Measurements from ENCODE around the gene SCAF1. TPM values are rescaled to one million over a fixed set of nuclear protein-coding genes. Genes with fewer than 3 reads are reported as not detected.

The SCAF1 gene
- total RNA-seq, 2 experiments from 2014 or later: 78.8 to 79.3 TPM

DNA sequence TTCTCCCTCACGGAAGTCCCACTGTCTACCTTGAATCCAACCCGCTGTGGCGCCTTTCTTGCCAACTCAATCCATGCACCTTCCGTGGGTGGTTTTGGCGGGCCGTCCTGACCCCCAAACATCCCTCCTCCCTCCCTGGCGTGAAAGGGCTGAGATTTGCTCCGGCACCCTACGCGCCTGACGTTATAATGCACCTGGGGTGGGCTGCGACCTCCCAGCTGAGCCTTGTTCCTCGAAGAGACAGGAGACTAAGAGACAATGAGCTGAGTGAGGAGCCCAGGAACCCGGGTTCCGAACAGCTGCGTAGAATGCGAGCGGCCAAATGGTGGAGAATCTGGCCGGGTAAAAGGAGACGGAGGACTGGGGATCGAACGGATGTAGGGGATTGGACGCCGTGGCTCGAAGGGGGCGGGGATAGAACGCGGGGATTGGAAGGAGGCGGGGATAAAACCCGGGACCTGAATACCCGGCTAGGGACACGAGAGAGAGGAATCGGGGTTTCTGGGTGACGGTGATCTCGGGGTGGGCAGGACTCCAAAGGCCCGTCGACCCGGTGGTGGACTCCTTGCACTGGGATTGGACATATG, 48.7 kb downstream of the SCAF1 start, which contains the start of gene CPT1C:
Gene CPT1C, plus strand, starts transcription at position 461 of the 587 bp plus-strand sequence. CDS start 1,137 bp downstream, outside the sequence.
- Mint-ChIP-seq H3K36me3 (peaks cover 1% of the 10 kb centered on the region), H3K4me3 (peak within 1 kb of the TSS; percentile 48), H3K27ac (no peak within 1 kb of the TSS), H3K9me3 (ENCODE audit: low read depth) (no peaks in the 10 kb centered on the region), H3K27me3 (peaks cover 22% of the 10 kb centered on the region), H3K4me1 (peaks cover 21% of the 10 kb centered on the region)
- ATAC-seq (peak; percentile 74), DNase-seq (peak; percentile 61)
- CTCF ChIA-PET: interaction anchor here (1.1 kb wide), 1 partner anchor 14 kb away, joined by 3 read pairs; the partner anchor contains the start of gene PRMT1

GRCh38 chr19:49691243-49692146, 49.5 kb downstream of the SCAF1 start:
- no peak overlapping the region for H3K27ac Mint-ChIP-seq
- CTCF ChIA-PET: no interaction called here
- DNase-seq: no peak
- ATAC-seq: no peak
- no peaks in the 10 kb centered on the region for H3K36me3 Mint-ChIP-seq
- peak overlapping the region; percentile 48 for H3K4me3 Mint-ChIP-seq
- H3K27me3 Mint-ChIP-seq: peaks cover 22% of the 10 kb centered on the region
- peaks cover 21% of the 10 kb centered on the region for H3K4me1 Mint-ChIP-seq
- no peaks in the 10 kb centered on the region for H3K9me3 Mint-ChIP-seq (ENCODE audit: low read depth)

DNA sequence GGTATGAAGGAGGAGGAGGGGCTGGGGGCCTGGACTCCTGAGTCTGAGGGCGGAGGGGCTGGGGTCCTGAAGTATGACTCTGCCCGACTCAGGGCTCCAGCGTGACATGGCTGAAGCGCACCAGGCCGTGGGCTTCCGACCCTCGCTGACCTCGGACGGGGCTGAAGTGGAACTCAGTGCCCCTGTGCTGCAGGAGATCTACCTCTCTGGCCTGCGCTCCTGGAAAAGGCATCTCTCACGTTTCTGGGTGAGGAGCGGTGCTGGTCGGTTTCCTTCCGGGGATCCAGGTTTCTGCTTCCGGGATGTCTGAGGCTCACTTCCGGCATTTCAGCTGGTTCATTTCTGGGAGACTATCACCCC, 50.1 kb downstream of the SCAF1 start:
- Mint-ChIP-seq H3K4me3 (no peak overlapping the region), H3K27me3 (peaks cover 22% of the 10 kb centered on the region), H3K27ac (no peak overlapping the region), H3K4me1 (peaks cover 18% of the 10 kb centered on the region), H3K36me3 (no peaks in the 10 kb centered on the region), H3K9me3 (ENCODE audit: low read depth) (no peaks in the 10 kb centered on the region)
- DNase-seq (no peak), ATAC-seq (no peak)
- CTCF ChIA-PET: no interaction called here

GRCh38 chr19:49696115-49696514, 54.1 kb downstream of the SCAF1 start:
- no peak for ATAC-seq
- no peak overlapping the region for H3K4me3 Mint-ChIP-seq
- H3K4me1 Mint-ChIP-seq: peaks cover 2% of the 10 kb centered on the region
- no peak for DNase-seq
- H3K36me3 Mint-ChIP-seq: no peaks in the 10 kb centered on the region
- CTCF ChIA-PET: interaction anchor here (0.8 to 1.3 kb wide), 3 partner anchors 11 to 18 kb away, joined by 3 to 4 read pairs (median 3); no protein-coding TSS in a partner anchor
- peaks cover 13% of the 10 kb centered on the region for H3K27me3 Mint-ChIP-seq
- no peak overlapping the region for H3K27ac Mint-ChIP-seq
- no peaks in the 10 kb centered on the region for H3K9me3 Mint-ChIP-seq (ENCODE audit: low read depth)

DNA sequence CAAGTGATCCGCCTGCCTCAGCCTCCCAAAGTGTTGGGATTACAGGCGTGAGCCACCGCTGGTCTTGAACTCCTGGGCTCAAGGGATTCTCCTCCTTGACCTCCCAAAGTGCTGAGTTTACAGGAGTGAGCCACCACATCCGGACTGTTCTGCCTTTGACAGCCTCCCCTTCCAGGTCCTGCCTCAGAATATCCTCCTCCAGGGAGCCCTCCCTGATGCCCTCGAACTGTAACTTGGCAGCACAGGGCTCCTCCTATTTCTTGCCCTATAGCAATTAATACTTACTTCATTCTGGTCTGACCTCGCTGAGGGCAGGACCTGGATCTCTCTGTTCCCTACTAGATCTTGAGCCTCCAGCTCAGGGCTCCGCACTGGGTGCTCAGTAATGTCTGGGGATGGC, 54.9 kb downstream of the SCAF1 start:
- ATAC-seq: no peak
- CTCF ChIA-PET: interaction anchor here (0.9 kb wide), 1 partner anchor 19 kb away, joined by 3 read pairs; no protein-coding TSS in a partner anchor
- H3K4me3 Mint-ChIP-seq: no peak overlapping the region
- no peaks in the 10 kb centered on the region for H3K4me1 Mint-ChIP-seq
- no peaks in the 10 kb centered on the region for H3K9me3 Mint-ChIP-seq (ENCODE audit: low read depth)
- no peak for DNase-seq
- H3K27ac Mint-ChIP-seq: no peak overlapping the region
- H3K36me3 Mint-ChIP-seq: no peaks in the 10 kb centered on the region
- H3K27me3 Mint-ChIP-seq: peaks cover 7% of the 10 kb centered on the region

DNA sequence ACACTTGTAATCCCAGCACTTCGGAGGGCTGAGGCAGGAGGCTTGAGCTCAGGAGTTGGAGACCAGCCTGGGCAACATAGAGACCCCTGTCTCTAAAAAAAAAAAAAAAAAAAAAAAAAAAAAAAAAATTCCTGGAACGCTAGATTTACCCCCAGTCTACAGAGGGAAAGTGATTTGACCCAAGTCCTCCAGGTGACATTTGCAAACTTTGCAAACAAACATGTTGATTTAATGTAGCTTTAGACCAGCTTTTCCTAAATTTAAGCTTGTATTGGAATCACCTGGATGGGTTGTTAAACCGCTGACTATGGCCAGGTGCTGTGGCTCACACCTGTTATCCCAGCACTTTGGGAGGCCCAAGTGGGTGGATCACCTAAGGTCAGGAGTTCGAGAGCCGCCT, 57.4 kb downstream of the SCAF1 start:
- Mint-ChIP-seq H3K9me3 (ENCODE audit: low read depth) (no peaks in the 10 kb centered on the region), H3K27ac (no peak overlapping the region), H3K4me1 (no peaks in the 10 kb centered on the region), H3K36me3 (no peaks in the 10 kb centered on the region), H3K4me3 (no peak overlapping the region), H3K27me3 (no peaks in the 10 kb centered on the region)
- ATAC-seq (no peak), DNase-seq (no peak)
- CTCF ChIA-PET: interaction anchor here (0.9 to 1.8 kb wide), 2 partner anchors 15 to 18 kb away, joined by 3 to 7 read pairs; no protein-coding TSS in a partner anchor

DNA sequence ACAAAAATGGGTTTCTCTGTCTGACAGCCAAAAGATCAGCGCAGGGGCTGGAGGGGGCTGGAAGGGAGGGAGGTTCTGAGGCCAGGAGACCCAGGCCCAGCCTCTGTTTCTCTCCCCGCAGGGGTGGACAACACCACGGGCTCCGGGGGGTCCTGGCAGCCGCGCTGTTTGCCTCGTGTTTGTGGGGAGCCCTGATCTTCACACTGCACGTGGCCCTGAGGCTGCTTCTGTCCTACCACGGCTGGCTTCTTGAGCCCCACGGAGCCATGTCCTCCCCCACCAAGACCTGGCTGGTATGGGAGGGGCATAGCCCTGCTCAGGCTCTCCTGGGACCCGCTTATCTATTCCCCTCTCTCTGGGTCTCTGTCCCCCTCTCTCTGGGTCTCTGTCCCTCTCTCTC, 58.6 kb downstream of the SCAF1 start:
- Mint-ChIP-seq H3K4me3 (no peak overlapping the region), H3K9me3 (ENCODE audit: low read depth) (no peaks in the 10 kb centered on the region), H3K27ac (no peak overlapping the region), H3K4me1 (no peaks in the 10 kb centered on the region), H3K27me3 (no peaks in the 10 kb centered on the region), H3K36me3 (no peaks in the 10 kb centered on the region)
- DNase-seq: no peak
- CTCF ChIA-PET: no interaction called here
- peak; percentile 43 for ATAC-seq

DNA sequence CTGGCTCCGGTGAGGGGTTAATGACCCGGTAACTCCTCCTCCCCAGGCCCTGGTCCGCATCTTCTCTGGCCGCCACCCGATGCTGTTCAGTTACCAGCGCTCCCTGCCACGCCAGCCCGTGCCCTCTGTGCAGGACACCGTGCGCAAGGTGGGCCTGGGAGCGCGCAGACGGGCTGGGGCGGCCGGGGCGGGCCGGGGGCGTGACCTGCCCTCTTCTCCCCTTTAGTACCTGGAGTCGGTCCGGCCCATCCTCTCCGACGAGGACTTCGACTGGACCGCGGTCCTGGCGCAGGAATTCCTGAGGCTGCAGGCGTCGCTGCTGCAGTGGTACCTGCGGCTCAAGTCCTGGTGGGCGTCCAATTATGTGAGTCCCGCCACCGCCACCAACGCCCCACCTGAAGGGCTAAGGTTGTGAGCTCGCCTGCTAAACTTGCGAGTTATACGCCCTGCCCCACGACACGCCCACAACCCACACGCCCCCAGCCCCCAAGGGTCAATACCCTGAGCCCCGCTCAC, 59.3 kb downstream of the SCAF1 start:
- CTCF ChIA-PET: interaction anchor here (1.2 to 1.6 kb wide), 2 partner anchors 16 to 20 kb away, joined by 3 to 6 read pairs; no protein-coding TSS in a partner anchor
- H3K9me3 Mint-ChIP-seq (ENCODE audit: low read depth): no peaks in the 10 kb centered on the region
- ATAC-seq (no peak), DNase-seq (no peak)
- H3K27me3 Mint-ChIP-seq: no peaks in the 10 kb centered on the region
- no peaks in the 10 kb centered on the region for H3K4me1 Mint-ChIP-seq
- no peak overlapping the region for H3K27ac Mint-ChIP-seq
- no peak overlapping the region for H3K4me3 Mint-ChIP-seq
- H3K36me3 Mint-ChIP-seq: no peaks in the 10 kb centered on the region

- DNase-seq (no peak), ATAC-seq (no peak)
- CTCF ChIA-PET: no interaction called here
- Mint-ChIP-seq H3K27me3 (no peaks in the 10 kb centered on the region), H3K27ac (no peak overlapping the region), H3K4me1 (no peaks in the 10 kb centered on the region), H3K4me3 (no peak overlapping the region), H3K36me3 (no peaks in the 10 kb centered on the region), H3K9me3 (ENCODE audit: low read depth) (no peaks in the 10 kb centered on the region)
Measured at GRCh38 chr19:49704888-49705642, 63.1 kb downstream of the SCAF1 start.

DNA sequence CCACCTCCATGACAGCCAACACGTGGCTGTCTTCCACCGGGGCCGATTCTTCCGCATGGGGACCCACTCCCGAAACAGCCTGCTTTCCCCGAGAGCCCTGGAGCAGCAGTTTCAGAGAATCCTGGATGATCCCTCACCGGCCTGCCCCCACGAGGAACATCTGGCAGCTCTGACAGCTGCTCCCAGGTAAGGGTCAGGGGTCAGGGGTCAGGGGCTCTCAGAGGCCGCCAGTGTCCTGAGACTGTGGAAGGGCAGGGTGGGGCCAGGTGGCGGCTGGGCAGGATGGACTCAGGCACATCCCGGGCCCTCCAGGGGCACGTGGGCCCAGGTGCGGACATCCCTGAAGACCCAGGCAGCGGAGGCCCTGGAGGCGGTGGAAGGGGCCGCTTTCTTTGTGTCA, 63.9 kb downstream of the SCAF1 start:
- no peaks in the 10 kb centered on the region for H3K4me1 Mint-ChIP-seq
- CTCF ChIA-PET: no interaction called here
- H3K27ac Mint-ChIP-seq: no peak overlapping the region
- H3K4me3 Mint-ChIP-seq: no peak overlapping the region
- ATAC-seq (no peak), DNase-seq (no peak)
- no peaks in the 10 kb centered on the region for H3K27me3 Mint-ChIP-seq
- no peaks in the 10 kb centered on the region for H3K9me3 Mint-ChIP-seq (ENCODE audit: low read depth)
- H3K36me3 Mint-ChIP-seq: no peaks in the 10 kb centered on the region

Small RNA genes within 50 kb of the gene (microRNA-seq; reads per million reads assigned to microRNA genes)
- not detected for gene MIR5088

Other genes starting within 250 kb of the SCAF1 start
- gene PTH2, start 218.8 kb upstream of the SCAF1 start, total RNA-seq: not detected
- gene GFY, start 216.8 kb upstream of the SCAF1 start, total RNA-seq: not detected
- under 1 TPM; 0.19 to 0.55 TPM for gene SLC17A7, start 200.7 kb upstream of the SCAF1 start, total RNA-seq
- gene PIH1D1, start 190.4 kb upstream of the SCAF1 start, total RNA-seq: 100 to 1,000 TPM; 148 to 158 TPM
- 10 to 100 TPM; 37.2 to 45.2 TPM for gene ALDH16A1, start 189.0 kb upstream of the SCAF1 start, total RNA-seq
- 100 to 1,000 TPM; 112 to 151 TPM for gene FLT3LG, start 168.0 kb upstream of the SCAF1 start, total RNA-seq
- gene RPL13A, start 154.6 kb upstream of the SCAF1 start, total RNA-seq: 1,000 to 10,000 TPM; 2,143 to 2,523 TPM
- 1,000 to 10,000 TPM; 1,876 to 2,018 TPM for gene RPS11, start 145.8 kb upstream of the SCAF1 start, total RNA-seq
- gene FCGRT, start 129.5 kb upstream of the SCAF1 start, total RNA-seq: 1 to 10 TPM; 2.1 to 7.9 TPM
- gene RCN3, start 114.2 kb upstream of the SCAF1 start, total RNA-seq: under 1 TPM; 0.19 to 0.53 TPM
- 10 to 100 TPM; 77.3 to 96.1 TPM for gene NOSIP, start 61.7 kb upstream of the SCAF1 start, total RNA-seq
- gene PRRG2, start 60.9 kb upstream of the SCAF1 start, total RNA-seq: 1 to 10 TPM in 1 of 2 experiments, under 1 TPM in 1; 0.49 to 2.4 TPM
- gene PRR12, start 51.0 kb upstream of the SCAF1 start, total RNA-seq: 10 to 100 TPM; 34.8 to 46.5 TPM
- 1 to 10 TPM; 6.6 to 9.6 TPM for gene RRAS, start 2.1 kb upstream of the SCAF1 start, total RNA-seq
- gene IRF3, start 23.6 kb downstream of the SCAF1 start, total RNA-seq: 100 to 1,000 TPM; 159 to 170 TPM
- 10 to 100 TPM; 90.6 to 94.5 TPM for gene BCL2L12, start 23.7 kb downstream of the SCAF1 start, total RNA-seq
- 100 to 1,000 TPM; 145 to 257 TPM for gene PRMT1, start 35.1 kb downstream of the SCAF1 start, total RNA-seq
- gene ADM5, start 47.4 kb downstream of the SCAF1 start, total RNA-seq: 1 to 10 TPM; 2.7 to 3.5 TPM
- 1 to 10 TPM; 1.6 TPM for gene CPT1C, start 48.9 kb downstream of the SCAF1 start, total RNA-seq
- gene TSKS, start 121.1 kb downstream of the SCAF1 start, total RNA-seq: 1 to 10 TPM in 1 of 2 experiments, under 1 TPM in 1; 0.47 to 1.3 TPM
- gene AP2A1, start 124.8 kb downstream of the SCAF1 start, total RNA-seq: 100 to 1,000 TPM in 1 of 2 experiments, 10 to 100 TPM in 1; 85.3 to 102 TPM
- gene FUZ, start 171.1 kb downstream of the SCAF1 start, total RNA-seq: 10 to 100 TPM; 20.1 to 23.0 TPM
- 10 to 100 TPM; 57.5 to 70.5 TPM for gene MED25, start 176.1 kb downstream of the SCAF1 start, total RNA-seq
- 10 to 100 TPM; 78.2 to 79.4 TPM for gene PTOV1, start 208.9 kb downstream of the SCAF1 start, total RNA-seq
- 100 to 1,000 TPM; 130 to 133 TPM for gene PNKP, start 225.4 kb downstream of the SCAF1 start, total RNA-seq
- 10 to 100 TPM; 13.4 to 21.2 TPM for gene AKT1S1, start 235.1 kb downstream of the SCAF1 start, total RNA-seq
- gene TBC1D17, start 235.5 kb downstream of the SCAF1 start, total RNA-seq: 10 to 100 TPM; 26.2 to 39.3 TPM

Measured in activated CD8-positive, alpha-beta memory T cell treated with anti-CD3 and anti-CD28 coated beads, Interleukin-2, amount 10 ng/mL, durations not matched to agents 7 days and 5 days (primary cell).